Measurements from ENCODE around the gene PDHX. TPM values are rescaled to one million over a fixed set of nuclear protein-coding genes. Genes with fewer than 3 reads are reported as not detected.

Gene PDHX
- total and polyA plus RNA-seq, 10 of the 15 experiments (the other 5 are each of a cell fraction or from before 2014, with no cell fraction given) = 14.5 to 41.9 (median 28.0) TPM

- CTCF ChIA-PET = interaction anchor here (0.8 to 12.1 kb wide), 5 partner anchors 9 to 397 kb away, joined by 3 to 122 read pairs (median 4); no protein-coding TSS in a partner anchor
- no peaks in the 10 kb centered on the region for H3K9me3 ChIP-seq (replicated peaks; ENCODE audit: control insufficient read depth, insufficient read depth, low read length)
- H3K9ac ChIP-seq (ENCODE audit: control insufficient read depth, insufficient read depth, low read length) = no peak overlapping the region
- SMC1A ChIA-PET (ENCODE audit: uncharacterized antibody, unreplicated experiment) = interaction anchor here (0.7 to 1.3 kb wide), 12 partner anchors 11 to 1483 kb away, joined by 3 to 6 read pairs (median 3); no protein-coding TSS in a partner anchor
- H3K27me3 ChIP-seq (replicated peaks in 1 of 2; ENCODE audit: control insufficient read depth in 2 of 2, insufficient read depth in 2 of 2, low read length in 1 of 2) = no peaks in the 10 kb centered on the region
- TF ChIP-seq FOS (IDR thresholded peaks at IDR 0.05; ENCODE audit: borderline replicate concordance, extremely low read depth, insufficient read length) (no peak), ZZZ3 (IDR thresholded peaks at IDR 0.05; ENCODE audit: control insufficient read depth, insufficient read length, low read depth) (no peak), RAD51 (IDR thresholded peaks at IDR 0.05) (no peak), SP1 (IDR thresholded peaks at IDR 0.05; ENCODE audit: low read depth, low read length) (no peak), MXI1 (IDR thresholded peaks at IDR 0.05; ENCODE audit: low read depth, low read length) (no peak), MTA2 (IDR thresholded peaks at IDR 0.05; ENCODE audit: low read depth) (no peak), E2F4 (IDR thresholded peaks at IDR 0.05; ENCODE audit: low read depth, low read length) (no peak), TBL1XR1 (IDR thresholded peaks at IDR 0.05; ENCODE audit: low read depth, low read length) (no peak), POLR2AphosphoS2 (IDR thresholded peaks at IDR 0.05; ENCODE audit: low read depth, low read length) (no peak), EED (IDR thresholded peaks at IDR 0.05; ENCODE audit: low read depth) (no peak)
- no peak overlapping the region for H3K4me2 ChIP-seq (ENCODE audit: control insufficient read depth, insufficient read depth)
- no peak for DNase-seq (ENCODE audit: low read depth, low spot score)
- H3K27ac ChIP-seq (ENCODE audit: control insufficient read depth, insufficient read depth) = no peak overlapping the region
- no peak overlapping the region for H3K4me3 ChIP-seq
- in situ Hi-C loops (cut with MboI) = loop anchor here (5.0 kb wide), 2 partner anchors 242 to 397 kb away; no protein-coding TSS in a partner anchor
- no peaks in the 10 kb centered on the region; a peak in 1 of 4 replicates for H3K36me3 ChIP-seq (ENCODE audit: control insufficient read depth in 2 of 2, insufficient read depth in 2 of 2, low read length in 1 of 2)
- WGBS (ENCODE audit: insufficient coverage, insufficient replicate concordance, low lambda C conversion rate, missing lambda C conversion rate) = 73% methylated on average over 9 of the region's 9 CpGs
- peaks cover 8% of the 10 kb centered on the region; the same call in 1 of the 2 replicates for H3K4me1 ChIP-seq (ENCODE audit: control insufficient read depth, insufficient read depth, low read length)
- H2AFZ ChIP-seq (ENCODE audit: control insufficient read depth, low read depth, low read length) = no peak overlapping the region
- no TSS peak for BruUV-seq (replicated peaks)
- RAD21 ChIA-PET (ENCODE audit: unreplicated experiment) = interaction anchor here (1.2 kb wide), 1 partner anchor 243 kb away, joined by 6 read pairs; no protein-coding TSS in a partner anchor
- POLR2A ChIA-PET = no interaction called here
- no peak for ATAC-seq
- no peaks in the 10 kb centered on the region for H4K20me1 ChIP-seq (ENCODE audit: control insufficient read depth, insufficient read depth)
- intact Hi-C loops (cut with micrococcal nuclease; ENCODE audit: unreplicated experiment) = no loop called here
- H3K79me2 ChIP-seq (ENCODE audit: control insufficient read depth, insufficient read depth, low read length) = no peaks in the 10 kb centered on the region
- no peak for FAIRE-seq
Measured at GRCh38 chr11:34994854-34995253, 78.4 kb downstream of the PDHX start.

Measured in GM12878 (cell line).